ENCODE results near the gene GGCT.

Gene GGCT

GRCh38 chr7:30467271-30467670 lies 37.4 kb downstream of the GGCT start:
- TF ChIP-seq SIN3A (IDR thresholded peaks at IDR 0.05; ENCODE audit: borderline replicate concordance, insufficient read depth, low read length) (no peak), FOXP2 (optimal IDR thresholded peaks at IDR 0.05; ENCODE audit: borderline replicate concordance, extremely low read depth, extremely low read length, insufficient read depth) (no peak), TAF1 (IDR thresholded peaks at IDR 0.05; ENCODE audit: borderline replicate concordance, insufficient read depth, low read length) (no peak), POLR2AphosphoS5 (IDR thresholded peaks at IDR 0.05; ENCODE audit: low read depth, low read length) (no peak)
- TF ChIP-seq, protein P1, sequence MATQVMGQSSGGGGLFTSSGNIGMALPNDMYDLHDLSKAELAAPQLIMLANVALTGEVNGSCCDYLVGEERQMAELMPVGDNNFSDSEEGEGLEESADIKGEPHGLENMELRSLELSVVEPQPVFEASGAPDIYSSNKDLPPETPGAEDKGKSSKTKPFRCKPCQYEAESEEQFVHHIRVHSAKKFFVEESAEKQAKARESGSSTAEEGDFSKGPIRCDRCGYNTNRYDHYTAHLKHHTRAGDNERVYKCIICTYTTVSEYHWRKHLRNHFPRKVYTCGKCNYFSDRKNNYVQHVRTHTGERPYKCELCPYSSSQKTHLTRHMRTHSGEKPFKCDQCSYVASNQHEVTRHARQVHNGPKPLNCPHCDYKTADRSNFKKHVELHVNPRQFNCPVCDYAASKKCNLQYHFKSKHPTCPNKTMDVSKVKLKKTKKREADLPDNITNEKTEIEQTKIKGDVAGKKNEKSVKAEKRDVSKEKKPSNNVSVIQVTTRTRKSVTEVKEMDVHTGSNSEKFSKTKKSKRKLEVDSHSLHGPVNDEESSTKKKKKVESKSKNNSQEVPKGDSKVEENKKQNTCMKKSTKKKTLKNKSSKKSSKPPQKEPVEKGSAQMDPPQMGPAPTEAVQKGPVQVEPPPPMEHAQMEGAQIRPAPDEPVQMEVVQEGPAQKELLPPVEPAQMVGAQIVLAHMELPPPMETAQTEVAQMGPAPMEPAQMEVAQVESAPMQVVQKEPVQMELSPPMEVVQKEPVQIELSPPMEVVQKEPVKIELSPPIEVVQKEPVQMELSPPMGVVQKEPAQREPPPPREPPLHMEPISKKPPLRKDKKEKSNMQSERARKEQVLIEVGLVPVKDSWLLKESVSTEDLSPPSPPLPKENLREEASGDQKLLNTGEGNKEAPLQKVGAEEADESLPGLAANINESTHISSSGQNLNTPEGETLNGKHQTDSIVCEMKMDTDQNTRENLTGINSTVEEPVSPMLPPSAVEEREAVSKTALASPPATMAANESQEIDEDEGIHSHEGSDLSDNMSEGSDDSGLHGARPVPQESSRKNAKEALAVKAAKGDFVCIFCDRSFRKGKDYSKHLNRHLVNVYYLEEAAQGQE (IDR thresholded peaks at IDR 0.05; ENCODE audit: insufficient read depth in 1 of 2, low read depth in 2 of 2, low read length in 2 of 2): no peak

- TF ChIP-seq SIN3A (IDR thresholded peaks at IDR 0.05; ENCODE audit: borderline replicate concordance, insufficient read depth, low read length) (no peak), TAF1 (IDR thresholded peaks at IDR 0.05; ENCODE audit: borderline replicate concordance, insufficient read depth, low read length) (no peak), FOXP2 (optimal IDR thresholded peaks at IDR 0.05; ENCODE audit: borderline replicate concordance, extremely low read depth, extremely low read length, insufficient read depth) (no peak), POLR2AphosphoS5 (IDR thresholded peaks at IDR 0.05; ENCODE audit: low read depth, low read length) (no peak)
- TF ChIP-seq, protein P1 (IDR thresholded peaks at IDR 0.05; ENCODE audit: insufficient read depth in 1 of 2, low read depth in 2 of 2, low read length in 2 of 2): no peak
Observed at GRCh38 chr7:30466266-30466665, 38.4 kb downstream of the GGCT start.

DNA sequence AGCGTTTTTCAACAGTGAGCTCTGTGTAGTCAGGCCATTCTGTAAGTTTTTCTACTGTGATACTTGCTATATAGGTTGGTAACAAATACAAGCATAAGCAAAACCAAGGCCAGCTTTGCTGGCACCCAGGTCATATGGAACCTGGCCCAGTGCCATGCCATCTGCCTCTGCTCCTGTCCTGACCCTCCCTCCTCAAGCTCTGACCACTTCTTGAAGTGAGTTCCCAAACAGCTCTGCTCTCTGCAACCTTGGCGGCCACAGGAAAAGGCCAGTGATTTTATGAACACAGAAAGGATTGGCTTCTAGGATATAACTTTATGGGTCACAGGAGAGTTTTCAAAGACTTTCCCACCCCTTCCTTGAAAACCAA lies 38.8 kb downstream of the GGCT start:
- TF ChIP-seq FOXP2 (optimal IDR thresholded peaks at IDR 0.05; ENCODE audit: borderline replicate concordance, extremely low read depth, extremely low read length, insufficient read depth) (no peak), TAF1 (IDR thresholded peaks at IDR 0.05; ENCODE audit: borderline replicate concordance, insufficient read depth, low read length) (no peak)

- TF ChIP-seq SIN3A (IDR thresholded peaks at IDR 0.05; ENCODE audit: borderline replicate concordance, insufficient read depth, low read length): no peak
- no peak for TF ChIP-seq TAF1 (IDR thresholded peaks at IDR 0.05; ENCODE audit: borderline replicate concordance, insufficient read depth, low read length)
- TF ChIP-seq POLR2AphosphoS5 (IDR thresholded peaks at IDR 0.05; ENCODE audit: low read depth, low read length): no peak
- TF ChIP-seq, protein P1 (IDR thresholded peaks at IDR 0.05; ENCODE audit: insufficient read depth in 1 of 2, low read depth in 2 of 2, low read length in 2 of 2): no peak
- no peak for TF ChIP-seq FOXP2 (optimal IDR thresholded peaks at IDR 0.05; ENCODE audit: borderline replicate concordance, extremely low read depth, extremely low read length, insufficient read depth)
Observed at GRCh38 chr7:30465046-30465810, 39.4 kb downstream of the GGCT start.

- TF ChIP-seq TAF1 (IDR thresholded peaks at IDR 0.05; ENCODE audit: borderline replicate concordance, insufficient read depth, low read length) (no peak), SIN3A (IDR thresholded peaks at IDR 0.05; ENCODE audit: borderline replicate concordance, insufficient read depth, low read length) (no peak), FOXP2 (optimal IDR thresholded peaks at IDR 0.05; ENCODE audit: borderline replicate concordance, extremely low read depth, extremely low read length, insufficient read depth) (no peak), POLR2AphosphoS5 (IDR thresholded peaks at IDR 0.05; ENCODE audit: low read depth, low read length) (no peak)
- TF ChIP-seq, protein P1 (IDR thresholded peaks at IDR 0.05; ENCODE audit: insufficient read depth in 1 of 2, low read depth in 2 of 2, low read length in 2 of 2): no peak
Observed at GRCh38 chr7:30464231-30464671, 40.4 kb downstream of the GGCT start.
